ENCODE measurements around the gene DTX1.

Gene DTX1

DNA sequence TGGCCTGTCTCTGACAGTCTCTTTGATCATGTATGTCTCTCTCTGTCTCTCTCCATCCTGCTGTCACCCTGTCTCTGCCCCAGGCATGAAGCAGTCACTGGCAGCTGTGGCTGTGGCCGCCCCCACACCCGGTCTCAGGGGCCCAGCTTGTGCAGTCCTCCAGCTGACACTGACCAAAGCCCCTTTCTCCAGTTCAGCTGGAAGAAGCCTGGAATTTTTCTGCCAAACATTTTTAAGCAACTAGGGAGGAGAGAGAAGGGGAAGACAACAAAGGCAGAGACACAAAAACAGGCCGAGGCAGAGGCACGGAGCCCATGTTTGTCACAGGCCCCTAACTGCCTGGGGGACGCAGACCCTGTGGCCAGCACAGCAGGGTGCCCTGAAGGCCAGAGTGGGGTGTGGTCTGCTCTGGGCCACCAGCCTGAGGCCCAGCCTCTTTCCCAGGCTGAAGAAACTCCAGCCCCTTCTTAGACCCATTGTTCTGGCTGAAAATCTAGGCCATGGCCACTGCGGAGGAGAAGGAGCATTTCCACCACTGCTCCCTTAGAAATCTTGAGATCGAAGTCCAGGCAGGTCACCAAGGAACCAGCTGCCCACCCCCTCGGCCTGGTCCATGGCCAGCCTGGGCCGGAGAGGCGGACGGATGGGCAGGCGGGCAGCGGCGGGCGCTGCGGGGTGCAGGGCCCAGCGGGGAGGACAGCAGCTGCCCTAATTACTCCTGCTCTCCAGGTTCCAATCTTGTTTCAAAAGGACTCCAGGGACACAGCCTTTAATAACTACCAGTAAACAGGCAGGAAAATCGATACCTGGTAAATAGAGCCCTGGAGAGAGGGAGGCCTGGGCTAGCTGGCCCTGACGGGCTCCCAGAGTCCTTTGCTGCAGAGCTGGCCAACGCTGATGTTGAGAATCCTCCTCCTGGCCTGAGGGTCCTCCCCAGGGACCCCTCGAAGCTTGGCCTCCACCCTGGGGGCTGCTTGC, 14.9 kb downstream of the DTX1 start:
- DNase-seq (ENCODE audit: low read depth in 2 of 2): no peak

DNA sequence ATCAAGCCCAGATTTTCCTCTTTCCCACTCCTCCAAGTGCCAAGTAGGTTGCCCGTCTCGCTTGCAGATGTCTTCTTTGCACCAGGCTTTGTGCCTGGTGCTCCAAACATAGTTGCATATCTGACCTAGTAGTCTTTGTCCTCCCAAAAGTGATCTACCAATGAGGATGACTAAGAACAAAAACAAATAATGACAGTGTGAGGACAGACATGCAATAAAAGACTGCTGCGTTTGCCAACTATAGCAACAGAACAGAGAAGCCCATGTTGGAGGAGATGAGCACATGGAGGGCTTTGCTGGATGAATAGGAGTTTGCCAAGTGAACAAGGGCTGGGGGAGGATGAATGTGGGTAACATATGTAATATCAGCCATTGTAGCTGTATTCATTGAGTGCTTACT, 15.6 kb downstream of the DTX1 start:
- no peak for DNase-seq (ENCODE audit: low read depth in 2 of 2)

DNA sequence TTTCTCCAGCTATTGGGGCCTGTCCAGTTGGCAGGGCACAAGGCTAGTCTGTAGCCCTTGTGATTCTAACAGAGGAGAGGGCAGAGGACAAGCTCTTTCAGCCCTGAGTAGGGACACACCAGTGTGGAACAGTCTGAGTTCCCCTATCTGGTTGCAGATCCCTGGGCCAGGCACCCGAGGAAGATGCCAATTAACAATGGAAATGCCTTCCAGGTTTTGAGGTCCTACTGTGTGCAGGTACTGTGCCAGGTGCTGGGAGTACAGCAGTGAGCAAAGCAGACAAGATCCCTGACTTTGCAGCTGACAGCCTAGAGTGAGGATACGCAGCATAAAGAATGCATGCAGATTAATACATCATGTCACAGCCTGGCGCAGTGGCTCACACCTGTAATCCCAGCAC, 17.1 kb downstream of the DTX1 start:
- DNase-seq (ENCODE audit: low read depth in 2 of 2): no peak

DNA sequence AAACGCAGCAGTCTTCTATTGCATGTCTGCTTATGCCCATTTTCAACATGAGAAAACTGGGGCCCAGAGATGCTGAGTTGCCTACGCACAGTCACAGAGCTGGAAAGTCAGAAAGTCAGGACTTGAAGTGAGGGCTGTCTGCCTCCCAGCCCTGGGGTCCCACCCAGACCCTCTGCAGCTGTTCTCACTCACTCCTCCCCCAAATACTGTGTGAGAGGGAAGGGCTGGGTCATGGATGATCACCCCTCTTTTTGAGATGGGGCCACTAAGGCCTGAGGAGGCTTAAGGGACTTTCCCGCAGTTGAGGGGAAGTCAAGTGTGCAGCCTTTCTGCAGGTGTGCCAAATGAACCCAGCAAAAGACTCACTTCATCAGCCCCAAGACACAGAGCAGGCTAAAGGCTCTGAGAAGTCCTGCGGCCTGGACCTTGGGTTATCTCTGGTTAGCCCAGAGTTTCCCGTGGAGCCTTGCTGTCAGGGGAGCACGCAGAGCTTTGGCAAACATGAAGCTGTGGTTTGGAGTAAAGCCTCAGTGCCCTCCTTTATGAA, 18.7 kb downstream of the DTX1 start:
- DNase-seq (ENCODE audit: low read depth in 2 of 2): no peak

DNA sequence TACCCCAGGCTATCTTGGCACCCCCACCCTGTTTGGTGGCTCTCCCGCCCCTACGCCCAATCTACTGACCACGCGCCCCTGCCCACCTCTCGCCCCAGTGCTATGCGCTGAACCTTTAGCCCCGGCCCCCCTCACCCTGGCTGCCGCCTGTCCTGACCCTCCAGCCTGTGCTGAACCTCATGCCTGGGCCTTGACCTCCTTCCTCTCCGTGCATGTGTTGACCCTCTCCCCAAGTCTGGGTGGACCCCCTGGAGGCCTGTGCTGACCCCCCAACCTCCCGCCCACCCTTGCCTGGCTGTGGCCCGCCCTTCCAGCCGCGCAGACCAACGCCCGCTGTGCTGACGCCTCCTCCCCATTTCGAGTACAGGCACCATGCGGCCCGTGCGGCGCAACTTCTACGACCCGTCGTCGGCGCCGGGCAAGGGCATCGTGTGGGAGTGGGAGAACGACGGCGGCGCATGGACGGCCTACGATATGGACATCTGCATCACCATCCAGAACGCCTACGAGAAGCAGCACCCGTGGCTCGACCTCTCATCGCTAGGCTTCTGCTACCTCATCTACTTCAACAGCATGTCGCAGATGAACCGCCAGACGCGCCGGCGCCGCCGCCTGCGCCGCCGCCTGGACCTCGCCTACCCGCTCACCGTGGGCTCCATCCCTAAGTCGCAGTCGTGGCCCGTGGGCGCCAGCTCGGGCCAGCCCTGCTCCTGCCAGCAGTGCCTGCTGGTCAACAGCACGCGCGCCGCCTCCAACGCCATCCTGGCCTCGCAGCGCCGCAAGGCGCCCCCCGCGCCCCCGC, 20.7 kb downstream of the DTX1 start:
- DNase-seq (ENCODE audit: low read depth in 2 of 2): no peak

GRCh38 chr12:113077859-113078255, 21.3 kb downstream of the DTX1 start:
- DNase-seq (ENCODE audit: low read depth in 2 of 2): no peak

GRCh38 chr12:113081873-113082272, 25.3 kb downstream of the DTX1 start:
- DNase-seq (ENCODE audit: low read depth in 2 of 2): no peak

- DNase-seq (ENCODE audit: low read depth in 2 of 2): no peak
Observed at GRCh38 chr12:113082486-113083148, 26.1 kb downstream of the DTX1 start.

GRCh38 chr12:113083863-113084435, 27.4 kb downstream of the DTX1 start:
- DNase-seq (ENCODE audit: low read depth in 2 of 2): no peak

- peak in 1 of 2 donors; percentile 21 for DNase-seq (ENCODE audit: low read depth in 2 of 2)
Observed at GRCh38 chr12:113086249-113087164, 30.0 kb downstream of the DTX1 start.

DNA sequence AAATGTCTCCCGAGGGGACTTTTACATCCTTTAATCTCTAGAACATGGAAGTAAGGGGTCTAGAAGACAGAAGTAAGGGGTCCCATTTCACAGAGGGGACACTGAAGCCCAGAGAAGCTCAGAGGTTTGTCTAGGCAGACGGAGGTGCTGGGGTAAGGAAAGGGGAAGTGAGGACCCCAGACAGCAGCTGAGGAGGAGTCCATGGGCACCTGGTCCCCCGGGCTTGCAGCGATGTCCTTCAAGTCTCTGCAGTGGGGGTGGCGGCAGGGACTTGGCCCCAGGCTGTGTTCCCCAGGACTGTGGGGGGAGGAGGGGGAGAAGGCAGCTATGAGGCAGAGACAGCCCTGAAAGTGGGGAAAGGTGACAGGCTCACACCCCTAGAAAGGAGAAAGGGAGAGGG, 30.7 kb downstream of the DTX1 start:
- DNase-seq (ENCODE audit: low read depth in 2 of 2): no peak

DNA sequence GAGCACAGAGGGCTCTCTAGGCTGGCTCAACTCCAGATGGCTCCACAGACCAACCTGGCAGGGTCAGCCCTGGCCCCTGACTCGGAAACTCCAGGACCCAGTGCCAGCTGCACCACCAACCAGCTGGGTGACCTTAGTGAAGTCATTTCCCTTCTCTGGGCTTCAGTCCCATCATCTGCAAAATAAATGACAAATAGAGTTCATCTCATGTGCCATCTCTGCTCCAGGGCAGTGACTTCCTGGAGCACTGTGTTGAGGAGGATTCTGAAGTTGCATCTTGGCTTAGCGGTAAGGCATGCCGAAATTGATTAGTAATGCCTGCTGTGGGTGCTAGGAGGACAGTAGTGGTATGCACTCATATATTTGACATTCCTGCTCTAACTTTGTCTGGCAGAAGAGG, 31.5 kb downstream of the DTX1 start:
- no peak for DNase-seq (ENCODE audit: low read depth in 2 of 2)

- peak; percentile 16 to 36 for DNase-seq (ENCODE audit: low read depth in 2 of 2)
Observed at GRCh38 chr12:113088971-113089756, 32.6 kb downstream of the DTX1 start.

DNA sequence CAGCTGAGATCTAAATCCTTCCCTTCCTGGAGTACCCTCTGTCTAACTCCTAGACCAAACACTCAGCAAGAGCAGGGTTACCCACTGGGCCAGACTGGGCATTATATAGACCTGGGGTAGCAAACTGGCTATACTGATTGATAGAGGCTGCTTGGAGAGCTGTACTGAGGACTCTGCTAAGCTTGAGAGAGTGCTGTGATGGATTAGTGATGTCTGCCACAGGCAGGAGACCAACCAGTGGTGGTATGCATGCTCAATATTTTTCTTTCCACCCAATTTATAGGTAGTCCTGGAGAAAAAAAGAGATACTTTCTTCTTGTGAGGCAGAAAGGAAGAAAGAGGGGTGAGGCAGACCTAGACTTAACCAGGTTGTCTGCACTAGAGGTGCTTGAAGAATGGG, 33.3 kb downstream of the DTX1 start:
- DNase-seq (ENCODE audit: low read depth in 2 of 2): no peak

DNA sequence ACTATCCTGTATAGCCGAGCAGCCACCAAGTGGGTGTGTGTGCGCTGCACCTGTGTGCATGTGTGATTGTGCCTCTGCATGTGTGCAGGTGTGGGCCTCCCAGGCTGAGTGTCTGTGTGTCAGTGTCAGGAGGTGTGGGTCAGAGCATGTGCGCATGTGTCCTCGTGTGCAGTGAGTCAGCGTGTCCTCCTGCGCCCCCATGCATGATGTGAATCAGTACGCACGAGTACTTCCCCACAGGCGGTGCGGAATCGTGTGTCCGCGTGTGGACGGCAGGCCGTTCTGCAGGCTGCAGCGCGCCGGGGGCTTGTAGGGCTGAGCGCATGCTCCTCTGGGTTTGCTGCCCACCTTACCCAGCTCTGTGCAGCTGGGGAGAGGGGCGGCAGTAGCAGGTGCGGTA, 34.2 kb downstream of the DTX1 start:
- no peak for DNase-seq (ENCODE audit: low read depth in 2 of 2)

DNA sequence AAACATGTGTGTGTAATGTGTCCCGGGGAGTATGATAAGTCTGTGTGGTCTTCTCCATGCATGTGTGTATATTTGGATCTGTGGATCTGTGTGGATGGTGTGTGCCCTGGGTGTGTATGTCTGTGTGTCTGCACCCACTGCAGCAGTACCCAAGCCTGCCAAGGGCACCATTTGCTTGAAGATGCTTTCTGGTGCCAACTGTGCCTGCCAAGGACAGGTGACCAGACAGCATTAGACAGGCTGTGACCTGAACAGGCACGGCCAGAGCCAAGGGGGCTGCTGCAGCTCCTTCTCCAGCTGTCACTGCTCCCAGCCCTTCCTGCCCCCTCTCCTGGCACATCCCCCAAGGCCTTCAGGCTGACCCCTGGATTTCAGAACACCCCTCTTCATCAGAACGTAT, 35.0 kb downstream of the DTX1 start:
- DNase-seq (ENCODE audit: low read depth in 2 of 2): no peak

GRCh38 chr12:113092607-113093408, 36.3 kb downstream of the DTX1 start:
- DNase-seq (ENCODE audit: low read depth in 2 of 2): no peak

DNA sequence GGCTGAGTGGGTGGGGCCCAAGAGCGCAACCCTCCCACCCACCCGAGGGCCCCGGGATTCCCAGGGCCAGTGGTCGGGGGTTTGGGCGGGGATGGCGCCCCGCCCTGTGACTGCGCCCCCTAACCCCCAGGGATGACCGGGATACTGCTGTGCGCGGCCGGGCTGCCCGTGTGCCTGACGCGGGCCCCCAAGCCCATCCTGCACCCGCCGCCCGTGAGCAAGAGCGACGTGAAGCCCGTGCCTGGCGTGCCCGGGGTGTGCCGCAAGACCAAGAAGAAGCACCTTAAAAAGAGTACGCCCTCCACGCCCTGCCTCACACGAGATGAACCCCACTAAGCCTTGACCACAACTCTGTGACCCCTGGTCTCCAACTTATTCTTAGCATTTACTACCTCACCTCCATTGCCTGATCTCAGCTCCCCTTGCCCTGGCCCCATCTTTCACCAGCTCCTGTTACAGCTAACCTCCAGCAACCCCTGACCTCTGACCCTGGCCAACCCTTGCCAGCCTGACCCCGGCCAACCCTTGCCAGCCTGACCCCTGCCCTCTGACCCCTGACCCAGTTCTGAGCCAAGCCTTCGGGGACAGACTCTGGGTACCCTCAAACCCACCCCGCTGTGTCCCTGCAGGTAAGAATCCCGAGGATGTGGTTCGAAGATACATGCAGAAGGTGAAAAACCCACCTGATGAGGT, 37.0 kb downstream of the DTX1 start:
- no peak for DNase-seq (ENCODE audit: low read depth in 2 of 2)

Data from stimulated activated CD8-positive, alpha-beta memory T cell treated with anti-CD3 and anti-CD28 coated beads, Interleukin-7, amount 100 ng/mL, for 4 hours (primary cell).